IPS-18a (cell line): Measurements from ENCODE around the gene CPN2.

Experiments
- H3K27ac ChIP-seq: one replicate; pipeline ENCODE4 v1.5.1; 2013; ENCODE audit warnings: low read length
- H3K27me3 ChIP-seq: one replicate; pipeline ENCODE4 v1.6.1; 2013; ENCODE audit warnings: mild to moderate bottlenecking, low read length; ENCODE audit not compliant: control insufficient read depth, insufficient read depth
- H3K36me3 ChIP-seq: one replicate; pipeline ENCODE4 v1.6.1; 2013; ENCODE audit warnings: low read depth, low read length; ENCODE audit not compliant: control insufficient read depth
- H3K4me1 ChIP-seq: one replicate; pipeline ENCODE4 v1.6.1; 2013; ENCODE audit warnings: low read depth, low read length; ENCODE audit not compliant: control insufficient read depth
- H3K4me3 ChIP-seq: one replicate; pipeline ENCODE4 v1.5.1; 2013; ENCODE audit warnings: low read length
- H3K9ac ChIP-seq: one replicate; pipeline ENCODE4 v1.6.1; 2013; ENCODE audit warnings: mild to moderate bottlenecking, low read length, moderate library complexity
- H3K9me3 ChIP-seq: one replicate; pipeline ENCODE4 v1.6.1; 2013; ENCODE audit warnings: low read depth, low read length; ENCODE audit not compliant: control insufficient read depth

CPN2 gene

GRCh38 chr3:194306771-194307640, 44.1 kb downstream of the CPN2 start:
- Histone ChIP-seq H3K4me3 (no peak overlapping the region), H3K27ac (no peak overlapping the region), H3K27me3 (peaks cover 12% of the 10 kb centered on the region), H3K9me3 (no peaks in the 10 kb centered on the region), H3K4me1 (peaks cover 30% of the 10 kb centered on the region), H3K9ac (no peak overlapping the region), H3K36me3 (no peaks in the 10 kb centered on the region)

DNA sequence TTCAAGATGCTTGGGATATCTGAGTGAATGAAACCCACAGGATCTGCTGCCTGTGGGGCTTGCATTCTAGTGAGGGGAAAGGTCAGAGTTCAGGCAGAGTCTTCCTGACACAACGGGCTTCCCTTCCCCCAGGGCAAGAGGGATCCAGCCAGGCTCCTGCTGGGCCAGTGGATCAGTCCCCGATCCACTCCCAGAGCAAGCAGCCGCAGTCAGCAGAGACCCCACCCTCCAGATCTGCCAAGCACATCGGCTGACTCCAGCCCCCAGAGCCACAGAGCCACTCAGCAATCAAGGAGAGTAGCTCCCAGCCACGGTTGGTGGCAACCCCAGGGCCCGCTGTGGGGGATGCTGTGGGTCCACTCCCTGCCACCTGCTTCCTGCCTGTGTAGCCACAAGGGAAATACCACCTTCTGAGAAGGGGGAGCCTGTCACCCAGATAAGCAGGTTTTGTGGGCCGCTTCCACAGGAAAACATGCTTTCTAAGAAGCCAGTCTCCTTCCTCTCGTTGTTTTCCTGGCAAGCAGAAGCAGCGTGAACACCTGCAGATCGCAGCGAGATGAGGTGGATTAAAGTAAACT, 44.9 kb downstream of the CPN2 start:
- no peak overlapping the region for H3K4me3 ChIP-seq
- H3K9ac ChIP-seq, result no peak overlapping the region
- peaks cover 7% of the 10 kb centered on the region for H3K27me3 ChIP-seq
- peaks cover 30% of the 10 kb centered on the region for H3K4me1 ChIP-seq
- H3K27ac ChIP-seq, result no peak overlapping the region
- H3K9me3 ChIP-seq, result no peaks in the 10 kb centered on the region
- H3K36me3 ChIP-seq, result no peaks in the 10 kb centered on the region

DNA sequence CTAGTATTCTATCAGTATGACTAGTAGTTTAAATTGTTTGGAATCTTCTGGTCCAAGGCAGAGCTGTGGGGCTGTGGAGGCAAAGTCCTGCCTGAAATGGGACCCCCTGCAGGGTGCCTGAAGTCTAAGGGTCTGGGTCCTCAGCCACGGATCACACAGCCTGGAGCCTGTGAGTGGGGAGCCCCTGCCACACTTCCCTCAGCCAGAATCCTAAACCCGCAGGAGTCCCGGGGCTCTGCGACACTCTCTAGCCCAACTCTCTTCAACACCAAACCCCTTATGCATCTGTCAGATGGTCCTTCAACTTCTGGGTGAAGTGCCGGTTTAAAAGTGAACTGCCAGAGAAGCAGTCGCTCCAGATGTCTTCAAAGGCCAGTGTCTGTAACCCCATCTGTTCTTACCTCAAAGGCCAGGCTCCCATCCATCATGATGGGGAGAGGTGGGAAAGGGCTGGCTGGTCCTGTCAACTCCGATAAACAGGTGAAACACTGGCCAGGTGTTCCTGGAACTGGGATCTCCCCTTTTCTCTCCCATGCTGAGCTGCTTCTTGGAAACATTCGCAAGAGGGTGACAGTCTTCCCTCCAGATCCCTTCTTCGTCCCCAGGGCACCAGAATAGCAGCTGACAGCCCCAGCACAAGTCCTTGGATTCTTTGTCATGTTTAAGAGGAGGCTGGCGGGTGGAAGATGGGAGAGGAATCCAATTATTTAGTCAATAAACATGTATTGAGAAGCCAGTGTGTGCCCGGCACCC, 45.6 kb downstream of the CPN2 start:
- no peak overlapping the region for H3K4me3 ChIP-seq
- no peaks in the 10 kb centered on the region for H3K36me3 ChIP-seq
- peaks cover 32% of the 10 kb centered on the region for H3K4me1 ChIP-seq
- H3K27ac ChIP-seq, result no peak overlapping the region
- no peaks in the 10 kb centered on the region for H3K9me3 ChIP-seq
- peaks cover 7% of the 10 kb centered on the region for H3K27me3 ChIP-seq
- H3K9ac ChIP-seq, result no peak overlapping the region

- peaks cover 33% of the 10 kb centered on the region for H3K4me1 ChIP-seq
- no peaks in the 10 kb centered on the region for H3K36me3 ChIP-seq
- peaks cover 7% of the 10 kb centered on the region for H3K27me3 ChIP-seq
- no peak overlapping the region for H3K4me3 ChIP-seq
- no peak overlapping the region for H3K27ac ChIP-seq
- no peaks in the 10 kb centered on the region for H3K9me3 ChIP-seq
- no peak overlapping the region for H3K9ac ChIP-seq
Measured at GRCh38 chr3:194304186-194304917, 46.8 kb downstream of the CPN2 start.

GRCh38 chr3:194303749-194304148, 47.4 kb downstream of the CPN2 start:
- no peak overlapping the region for H3K27ac ChIP-seq
- peaks cover 7% of the 10 kb centered on the region for H3K27me3 ChIP-seq
- no peaks in the 10 kb centered on the region for H3K9me3 ChIP-seq
- peaks cover 35% of the 10 kb centered on the region for H3K4me1 ChIP-seq
- H3K4me3 ChIP-seq, result no peak overlapping the region
- no peak overlapping the region for H3K9ac ChIP-seq
- no peaks in the 10 kb centered on the region for H3K36me3 ChIP-seq

- no peaks in the 10 kb centered on the region for H3K9me3 ChIP-seq
- no peak overlapping the region for H3K27ac ChIP-seq
- no peak overlapping the region for H3K4me3 ChIP-seq
- peaks cover 7% of the 10 kb centered on the region for H3K27me3 ChIP-seq
- H3K36me3 ChIP-seq, result no peaks in the 10 kb centered on the region
- peaks cover 36% of the 10 kb centered on the region for H3K4me1 ChIP-seq
- H3K9ac ChIP-seq, result no peak overlapping the region
Measured at GRCh38 chr3:194301730-194302129, 49.4 kb downstream of the CPN2 start.

DNA sequence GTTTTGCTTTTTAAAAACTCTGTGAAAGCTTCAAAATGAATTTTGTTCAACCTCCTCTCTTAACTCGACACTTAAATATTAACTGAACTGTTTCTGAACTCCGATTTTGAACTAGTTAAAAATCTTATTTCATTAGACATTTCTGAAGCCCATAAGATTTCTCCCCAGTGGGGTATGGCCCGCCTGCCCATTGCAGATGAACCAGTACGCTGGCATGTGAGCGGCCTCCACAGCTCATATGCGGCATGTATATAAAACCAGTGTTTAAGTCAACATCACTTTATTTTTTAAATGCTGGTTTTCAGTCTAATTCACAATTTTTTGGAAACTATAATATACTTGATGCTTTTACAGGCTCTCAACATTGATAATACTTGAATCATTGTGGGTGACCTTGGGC, 50.2 kb downstream of the CPN2 start:
- Histone ChIP-seq H3K36me3 (no peaks in the 10 kb centered on the region), H3K27ac (no peak overlapping the region), H3K27me3 (peaks cover 7% of the 10 kb centered on the region), H3K9ac (no peak overlapping the region), H3K4me3 (no peak overlapping the region), H3K9me3 (no peaks in the 10 kb centered on the region), H3K4me1 (peaks cover 38% of the 10 kb centered on the region)

- H3K9ac ChIP-seq, result no peak overlapping the region
- H3K36me3 ChIP-seq, result no peaks in the 10 kb centered on the region
- H3K27ac ChIP-seq, result no peak overlapping the region
- H3K4me3 ChIP-seq, result no peak overlapping the region
- peaks cover 7% of the 10 kb centered on the region for H3K27me3 ChIP-seq
- no peaks in the 10 kb centered on the region for H3K9me3 ChIP-seq
- H3K4me1 ChIP-seq, result peaks cover 34% of the 10 kb centered on the region
Measured at GRCh38 chr3:194300382-194300758, 50.8 kb downstream of the CPN2 start.

- Histone ChIP-seq H3K9me3 (no peaks in the 10 kb centered on the region), H3K27ac (no peak overlapping the region), H3K36me3 (no peaks in the 10 kb centered on the region), H3K4me3 (no peak overlapping the region), H3K4me1 (peaks cover 47% of the 10 kb centered on the region), H3K27me3 (peaks cover 7% of the 10 kb centered on the region), H3K9ac (no peak overlapping the region)
Measured at GRCh38 chr3:194298331-194299227, 52.5 kb downstream of the CPN2 start.

- H3K27me3 ChIP-seq, result peaks cover 7% of the 10 kb centered on the region
- H3K9ac ChIP-seq, result peak overlapping the region; percentile 85
- H3K4me1 ChIP-seq, result peaks cover 47% of the 10 kb centered on the region
- peak overlapping the region; percentile 95 for H3K27ac ChIP-seq
- H3K4me3 ChIP-seq, result peak overlapping the region; percentile 56
- no peaks in the 10 kb centered on the region for H3K9me3 ChIP-seq
- no peaks in the 10 kb centered on the region for H3K36me3 ChIP-seq
Measured at GRCh38 chr3:194296454-194297263, 54.5 kb downstream of the CPN2 start.
